OCI-LY3 (cell line): ENCODE results near the gene PNPLA7.
"Not testable (repeated sequence)": the region's sequence is repeated elsewhere in the genome, so short reads cannot be mapped to it uniquely, and the experiment has no call there.

Experiments used
- H2AFZ ChIP-seq: fragments of 200-600, 300-600 bp; shearing (Covaris generic); 2 replicates; pipeline ENCODE4 v1.6.0; 2014; ENCODE audit warnings: antibody characterized with exemption, low read depth, low read length
- H3K27ac ChIP-seq: fragments of 200-600, 300-600 bp; sonication (generic); 2 replicates; pipeline ENCODE4 v1.5.1; 2014; ENCODE audit warnings: mild to moderate bottlenecking, low read length, moderate library complexity, mixed read lengths
- H3K27me3 ChIP-seq: fragments of 200-600, 300-600 bp; sonication (generic); 2 replicates; pipeline ENCODE4 v1.6.1; 2014; ENCODE audit warnings: low read depth, low read length, mixed read lengths
- H3K36me3 ChIP-seq: fragments of 200-600, 300-600 bp; sonication (generic); replicated peaks from 2 replicates; pipeline ENCODE3; 2014; ENCODE audit warnings: low read depth, low read length, mixed read lengths
- H3K4me1 ChIP-seq: fragments of 300-600, 200-600 bp; sonication (generic); 2 replicates; pipeline ENCODE4 v1.6.1; 2014; ENCODE audit warnings: low read length, mixed read lengths
- H3K4me2 ChIP-seq: fragments of 200-600, 300-600 bp; sonication (generic); 2 replicates; pipeline ENCODE4 v1.6.1; 2014; ENCODE audit warnings: low read length, mixed read lengths
- H3K4me3 ChIP-seq: fragments of 300-600, 200-600 bp; sonication (generic); 2 replicates; pipeline ENCODE4 v1.5.1; 2014; ENCODE audit warnings: antibody characterized with exemption, mild to moderate bottlenecking, low read length, moderate library complexity
- H3K79me2 ChIP-seq: fragments of 300-600, 200-600 bp; shearing (Covaris generic); 2 replicates; pipeline ENCODE4 v1.6.1; 2014; ENCODE audit warnings: mild to moderate bottlenecking, low read length, mixed read lengths
- H3K9ac ChIP-seq: fragments of 300-600, 200-600 bp; shearing (Covaris generic); 2 replicates; pipeline ENCODE4 v1.6.0; 2014; ENCODE audit warnings: mild to moderate bottlenecking, low read length, moderate library complexity
- H3K9me3 ChIP-seq: fragments of 200-600, 300-600 bp; shearing (Covaris generic); 2 replicates; pipeline ENCODE4 v1.6.1; 2014; ENCODE audit warnings: low read length, mixed read lengths; ENCODE audit not compliant: insufficient read depth
- H4K20me1 ChIP-seq: fragments of 200-600, 300-600 bp; sonication (generic); 2 replicates; pipeline ENCODE4 v1.6.1; 2016; ENCODE audit warnings: low read length, mixed read lengths; ENCODE audit not compliant: insufficient read depth
- EZH2phosphoT487 ChIP-seq: fragments of 200-600 bp; shearing (Covaris generic); IDR thresholded peaks from 2 replicates; pipeline ENCODE4 v1.6.1; 2018; ENCODE audit warnings: antibody characterized with exemption, mixed run types, low read depth
- TF ChIP-seq, protein P1 (sequence below): fragments of 200-600, 300-600 bp; sonication (generic); IDR thresholded peaks from 2 replicates; pipeline ENCODE4 v1.5.1; 2014; ENCODE audit warnings: antibody characterized with exemption, low read length, low read depth

The PNPLA7 gene

DNA sequence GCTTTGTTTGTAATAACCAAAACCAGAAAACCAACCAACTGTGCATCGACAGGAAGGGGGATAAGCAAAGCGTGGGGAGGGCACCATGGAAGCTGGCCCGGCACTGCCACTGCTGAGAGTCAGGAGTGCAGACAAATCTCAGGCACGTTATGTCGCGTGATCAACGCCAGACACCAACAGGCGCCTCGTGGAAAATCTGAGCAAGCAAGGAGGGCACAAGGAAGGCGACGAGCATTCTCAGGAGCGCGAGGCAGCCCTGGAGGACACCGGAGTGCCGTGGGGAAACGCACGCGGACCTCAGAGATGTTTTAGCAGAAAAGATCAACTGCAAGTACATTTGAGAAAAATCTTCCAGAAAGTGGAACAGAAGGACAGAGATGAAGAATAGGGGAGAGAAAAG lies 75.9 kb downstream of the PNPLA7 start:
- TF ChIP-seq EZH2phosphoT487, result no peak
- TF ChIP-seq, protein P1, sequence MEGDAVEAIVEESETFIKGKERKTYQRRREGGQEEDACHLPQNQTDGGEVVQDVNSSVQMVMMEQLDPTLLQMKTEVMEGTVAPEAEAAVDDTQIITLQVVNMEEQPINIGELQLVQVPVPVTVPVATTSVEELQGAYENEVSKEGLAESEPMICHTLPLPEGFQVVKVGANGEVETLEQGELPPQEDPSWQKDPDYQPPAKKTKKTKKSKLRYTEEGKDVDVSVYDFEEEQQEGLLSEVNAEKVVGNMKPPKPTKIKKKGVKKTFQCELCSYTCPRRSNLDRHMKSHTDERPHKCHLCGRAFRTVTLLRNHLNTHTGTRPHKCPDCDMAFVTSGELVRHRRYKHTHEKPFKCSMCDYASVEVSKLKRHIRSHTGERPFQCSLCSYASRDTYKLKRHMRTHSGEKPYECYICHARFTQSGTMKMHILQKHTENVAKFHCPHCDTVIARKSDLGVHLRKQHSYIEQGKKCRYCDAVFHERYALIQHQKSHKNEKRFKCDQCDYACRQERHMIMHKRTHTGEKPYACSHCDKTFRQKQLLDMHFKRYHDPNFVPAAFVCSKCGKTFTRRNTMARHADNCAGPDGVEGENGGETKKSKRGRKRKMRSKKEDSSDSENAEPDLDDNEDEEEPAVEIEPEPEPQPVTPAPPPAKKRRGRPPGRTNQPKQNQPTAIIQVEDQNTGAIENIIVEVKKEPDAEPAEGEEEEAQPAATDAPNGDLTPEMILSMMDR, result no peak
- Histone ChIP-seq H3K9me3 (no peaks in the 10 kb centered on the region; the same call in 1 of the 2 replicates), H3K4me3 (no peak overlapping the region), H3K9ac (no peak overlapping the region), H3K4me1 (no peaks in the 10 kb centered on the region), H3K27ac (no peak overlapping the region), H2AFZ (no peak overlapping the region), H4K20me1 (no peaks in the 10 kb centered on the region), H3K27me3 (no peaks in the 10 kb centered on the region), H3K36me3 (no peaks in the 10 kb centered on the region), H3K4me2 (no peak overlapping the region), H3K79me2 (no peaks in the 10 kb centered on the region)

DNA sequence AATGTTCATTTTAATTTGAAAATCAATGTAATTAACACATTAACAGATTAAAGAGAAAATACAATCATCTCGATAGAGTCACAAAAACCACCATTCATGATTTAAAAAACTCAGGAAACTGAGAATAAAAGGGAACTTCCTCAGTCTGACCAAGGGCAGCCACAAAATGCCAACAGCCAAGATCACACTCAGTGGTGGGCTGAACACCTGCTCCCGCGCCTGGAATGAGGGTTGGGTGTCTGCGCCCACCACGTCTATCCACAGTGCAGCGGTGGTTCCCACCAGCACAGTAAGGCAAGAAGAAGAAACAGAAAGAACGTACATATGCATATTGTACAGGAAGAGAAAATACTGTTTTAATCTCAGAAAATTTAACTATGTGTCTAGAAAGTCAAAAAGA lies 79.4 kb downstream of the PNPLA7 start:
- no peaks in the 10 kb centered on the region for H3K27me3 ChIP-seq
- H3K4me2 ChIP-seq, result no peak overlapping the region
- H2AFZ ChIP-seq, result no peak overlapping the region
- no peak overlapping the region for H3K4me3 ChIP-seq
- no peaks in the 10 kb centered on the region for H3K36me3 ChIP-seq
- TF ChIP-seq, protein P1, result no peak
- no peak for TF ChIP-seq EZH2phosphoT487
- no peaks in the 10 kb centered on the region for H3K4me1 ChIP-seq
- no peaks in the 10 kb centered on the region for H4K20me1 ChIP-seq
- no peaks in the 10 kb centered on the region for H3K79me2 ChIP-seq
- H3K9me3 ChIP-seq, result no peaks in the 10 kb centered on the region
- H3K27ac ChIP-seq, result no peak overlapping the region
- H3K9ac ChIP-seq, result no peak overlapping the region

DNA sequence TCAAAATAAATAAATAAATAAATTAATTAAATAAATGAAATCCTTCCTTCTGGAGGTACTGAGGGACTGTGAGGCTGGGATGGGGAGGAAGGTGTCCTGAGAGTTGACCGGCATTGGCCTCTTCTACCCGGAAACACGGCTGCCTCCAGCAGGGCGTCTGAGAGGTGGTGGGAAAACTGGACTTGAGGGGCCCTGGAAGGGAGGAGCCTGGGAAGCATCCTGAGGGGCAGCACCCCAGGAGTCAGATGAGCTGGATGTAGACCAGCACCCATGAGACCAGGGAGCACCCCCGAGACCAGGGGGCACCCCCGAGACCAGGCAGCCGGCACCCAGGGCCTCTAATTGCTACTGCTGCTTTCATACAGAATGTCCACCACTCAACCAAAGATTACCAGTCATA lies 82.3 kb downstream of the PNPLA7 start:
- no peak overlapping the region for H2AFZ ChIP-seq
- H3K4me1 ChIP-seq, result no peaks in the 10 kb centered on the region
- no peaks in the 10 kb centered on the region for H3K79me2 ChIP-seq
- H3K27ac ChIP-seq, result no peak overlapping the region
- H3K9me3 ChIP-seq, result no peaks in the 10 kb centered on the region
- H4K20me1 ChIP-seq, result no peaks in the 10 kb centered on the region
- H3K27me3 ChIP-seq, result no peaks in the 10 kb centered on the region
- H3K4me2 ChIP-seq, result no peak overlapping the region
- no peak overlapping the region for H3K4me3 ChIP-seq
- no peak overlapping the region for H3K9ac ChIP-seq
- no peaks in the 10 kb centered on the region for H3K36me3 ChIP-seq
- no peak for TF ChIP-seq EZH2phosphoT487
- TF ChIP-seq, protein P1, result no peak

DNA sequence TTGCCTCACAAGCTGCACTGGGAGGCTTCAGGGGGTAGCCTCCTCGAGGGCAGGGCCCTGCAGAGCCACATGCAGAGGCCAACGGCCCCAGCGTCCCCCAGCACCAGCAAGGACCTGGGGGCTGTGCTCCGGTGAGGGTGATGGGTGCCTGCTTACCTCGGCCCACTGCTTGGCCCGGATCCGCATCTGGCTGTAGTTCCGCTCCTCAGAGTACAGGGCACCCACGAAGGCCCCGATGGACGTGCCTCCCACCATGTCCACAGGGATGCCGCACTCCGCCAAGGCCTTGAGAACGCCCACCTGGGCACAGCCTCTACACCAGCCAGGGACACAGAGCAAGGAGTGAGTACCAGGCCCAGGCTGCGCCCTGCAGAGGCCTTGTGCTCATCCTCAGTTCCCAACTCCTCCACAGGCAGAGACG lies 83.0 kb downstream of the PNPLA7 start:
- H3K27me3 ChIP-seq, result no peaks in the 10 kb centered on the region
- no peak overlapping the region for H3K4me3 ChIP-seq
- no peaks in the 10 kb centered on the region for H3K9me3 ChIP-seq
- no peaks in the 10 kb centered on the region for H3K79me2 ChIP-seq
- H3K4me2 ChIP-seq, result no peak overlapping the region
- no peaks in the 10 kb centered on the region for H4K20me1 ChIP-seq
- H2AFZ ChIP-seq, result no peak overlapping the region
- H3K4me1 ChIP-seq, result peaks cover 7% of the 10 kb centered on the region; the same call in 1 of the 2 replicates
- TF ChIP-seq, protein P1, result no peak
- no peak for TF ChIP-seq EZH2phosphoT487
- no peak overlapping the region for H3K9ac ChIP-seq
- no peaks in the 10 kb centered on the region for H3K36me3 ChIP-seq
- H3K27ac ChIP-seq, result no peak overlapping the region

DNA sequence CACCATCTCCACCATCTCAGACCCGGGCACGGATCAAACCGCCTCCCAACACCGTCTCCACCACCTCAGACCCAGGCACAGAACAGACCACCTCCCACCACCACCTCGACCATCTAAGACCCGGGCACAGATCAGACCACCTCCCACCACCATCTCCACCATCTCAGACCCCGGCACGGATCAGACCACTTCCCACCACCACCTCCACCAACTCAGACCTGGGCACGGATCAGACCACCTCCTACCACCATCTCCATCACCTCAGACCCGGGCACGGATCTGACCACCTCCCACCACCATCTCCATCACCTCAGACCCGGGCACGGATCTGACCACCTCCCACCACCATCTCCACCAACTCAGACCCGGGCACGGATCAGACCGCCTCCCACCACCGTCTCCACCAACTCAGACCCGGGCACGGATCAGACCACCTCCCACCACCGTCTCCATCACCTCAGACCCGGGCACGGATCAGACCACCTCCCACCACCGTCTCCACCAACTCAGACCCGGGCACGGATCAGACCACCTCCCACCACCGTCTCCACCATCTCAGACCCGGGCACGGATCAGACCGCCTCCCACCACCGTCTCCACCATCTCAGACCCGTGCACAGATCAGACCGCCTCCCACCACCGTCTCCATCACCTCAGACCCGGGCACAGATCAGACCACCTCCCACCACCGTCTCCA lies 83.7 kb downstream of the PNPLA7 start:
- not testable (repeated sequence) for H3K4me3 ChIP-seq, H3K9ac ChIP-seq, H3K4me2 ChIP-seq, H2AFZ ChIP-seq, H3K27ac ChIP-seq, H3K36me3 ChIP-seq, H4K20me1 ChIP-seq, H3K27me3 ChIP-seq, H3K79me2 ChIP-seq, H3K4me1 ChIP-seq, H3K9me3 ChIP-seq
